Loucy (cell line): ENCODE results near the gene TIRAP.

ENCODE experiments used
- H2AFZ ChIP-seq: fragments of 200-600 bp; sonication (generic); 2 replicates; pipeline ENCODE4 v1.6.0; 2016; ENCODE audit warnings: antibody characterized with exemption, mild to moderate bottlenecking, low read length, moderate library complexity
- H3F3A ChIP-seq: fragments of 200-600 bp; 2 replicates; pipeline ENCODE4 v1.6.0; 2016; ENCODE audit warnings: antibody characterized with exemption, low read depth, mild to moderate bottlenecking
- H3K27me3 ChIP-seq: fragments of 200-600 bp; sonication (generic); 2 replicates; pipeline ENCODE4 v1.6.1; 2014; ENCODE audit warnings: low read length, mild to moderate bottlenecking; ENCODE audit not compliant: insufficient read depth, poor library complexity, severe bottlenecking
- H3K36me3 ChIP-seq: fragments of 200-600 bp; sonication (generic); 2 replicates; pipeline ENCODE4 v1.6.1; 2016; ENCODE audit warnings: low read length; ENCODE audit not compliant: insufficient read depth
- H3K4me1 ChIP-seq: fragments of 200-600 bp; sonication (generic); 2 replicates; pipeline ENCODE4 v1.5.1; 2014; ENCODE audit warnings: low read length, mild to moderate bottlenecking; ENCODE audit not compliant: insufficient read depth, poor library complexity, severe bottlenecking
- H3K4me2 ChIP-seq: fragments of 200-600 bp; sonication (generic); 2 replicates; pipeline ENCODE4 v1.6.0; 2014; ENCODE audit warnings: antibody characterized with exemption, low read length, low read depth, mild to moderate bottlenecking; ENCODE audit not compliant: poor library complexity, severe bottlenecking
- H3K4me3 ChIP-seq: fragments of 200-600 bp; sonication (generic); 2 replicates; pipeline ENCODE4 v1.5.1; 2014; ENCODE audit warnings: low read length, mild to moderate bottlenecking, mixed read lengths; ENCODE audit not compliant: poor library complexity, severe bottlenecking
- H3K79me2 ChIP-seq: fragments of 200-600 bp; sonication (generic); 2 replicates; pipeline ENCODE4 v1.6.1; 2014; ENCODE audit warnings: low read length; ENCODE audit not compliant: insufficient read depth
- H3K9ac ChIP-seq: fragments of 200-600 bp; sonication (generic); 2 replicates; pipeline ENCODE4 v1.6.0; 2014; ENCODE audit warnings: mild to moderate bottlenecking, low read depth, low read length, moderate library complexity; ENCODE audit not compliant: poor library complexity, severe bottlenecking
- H3K9me2 ChIP-seq: fragments of 200-600 bp; sonication (generic); replicated peaks from 2 replicates; pipeline ENCODE4 v1.6.1; 2016; ENCODE audit warnings: low read depth, low read length, mixed read lengths
- H3K9me3 ChIP-seq: fragments of 200-600 bp; sonication (generic); 2 replicates; pipeline ENCODE4 v1.6.1; 2014; ENCODE audit warnings: mild to moderate bottlenecking, antibody characterized with exemption, low read length, low read depth; ENCODE audit not compliant: insufficient read depth
- H4K20me1 ChIP-seq: fragments of 200-600 bp; sonication (generic); 2 replicates; pipeline ENCODE4 v1.6.0; 2014; ENCODE audit warnings: antibody characterized with exemption, low read length, mild to moderate bottlenecking; ENCODE audit not compliant: insufficient read depth, poor library complexity, severe bottlenecking
- EZH2phosphoT487 ChIP-seq: fragments of 200-600 bp; IDR thresholded peaks from 2 replicates; pipeline ENCODE4 v1.6.1; 2018; ENCODE audit warnings: antibody characterized with exemption, mild to moderate bottlenecking, moderate library complexity, borderline replicate concordance
- TF ChIP-seq, protein P1 (sequence below): fragments of 200-600 bp; sonication (generic); conservative IDR thresholded peaks from 2 replicates; pipeline ENCODE4 v1.5.1; 2014; ENCODE audit warnings: mild to moderate bottlenecking, antibody characterized with exemption, low read length

Gene TIRAP, protein sequence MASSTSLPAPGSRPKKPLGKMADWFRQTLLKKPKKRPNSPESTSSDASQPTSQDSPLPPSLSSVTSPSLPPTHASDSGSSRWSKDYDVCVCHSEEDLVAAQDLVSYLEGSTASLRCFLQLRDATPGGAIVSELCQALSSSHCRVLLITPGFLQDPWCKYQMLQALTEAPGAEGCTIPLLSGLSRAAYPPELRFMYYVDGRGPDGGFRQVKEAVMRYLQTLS

DNA sequence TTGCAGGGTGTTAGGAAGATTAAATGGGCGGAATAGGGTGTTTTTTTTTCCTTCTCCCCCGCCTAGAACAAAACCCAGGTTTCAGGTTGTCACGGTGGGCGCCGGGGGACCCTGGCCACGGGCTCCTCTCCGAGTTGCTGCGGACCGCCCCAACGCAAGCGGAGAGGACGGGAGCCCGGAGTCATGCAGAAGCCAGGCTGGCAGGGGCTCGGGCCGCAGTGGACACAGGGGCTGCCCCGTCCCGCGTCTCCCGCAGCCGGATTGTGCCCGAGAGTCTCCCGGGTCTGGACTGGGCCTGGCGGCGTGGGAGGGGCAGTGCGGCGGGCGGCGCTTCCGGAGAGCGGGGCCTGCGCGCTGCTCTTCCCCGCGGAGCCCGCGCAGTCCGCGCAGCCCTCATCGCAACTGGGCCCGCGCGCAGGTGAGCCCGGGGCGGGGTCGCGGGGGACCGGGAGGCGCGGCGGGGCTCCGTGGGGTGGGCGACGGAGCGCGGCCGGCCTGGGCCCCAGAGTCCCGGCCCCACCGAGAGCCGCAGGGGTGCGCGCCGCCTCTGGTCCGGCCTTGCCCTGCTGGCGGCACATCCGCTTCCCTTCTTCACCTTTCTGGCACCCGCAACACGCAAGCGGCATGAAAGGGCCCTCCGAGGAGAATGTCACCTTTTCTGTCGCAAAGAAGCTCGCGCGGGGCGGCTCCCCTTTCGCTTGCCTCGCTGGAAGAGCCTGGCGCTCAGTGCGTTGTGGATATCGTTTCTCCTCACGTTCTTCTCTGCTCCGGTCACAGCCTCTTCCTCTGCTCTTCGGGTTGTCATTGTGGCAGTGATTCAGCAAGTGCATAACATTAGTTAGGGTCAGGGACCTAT, at the start of gene TIRAP:
TIRAP (plus strand) TSS at position 358 of the 856 bp plus-strand sequence. CDS start 7,802 bp downstream, outside the sequence.
- Histone ChIP-seq H3K27me3 (no peaks in the 10 kb centered on the region), H2AFZ (peak within 1 kb of the TSS; percentile 93), H3K4me3 (peak within 1 kb of the TSS; percentile 84), H4K20me1 (no peaks in the 10 kb centered on the region), H3K9me2 (no peaks in the 10 kb centered on the region), H3K9ac (peak within 1 kb of the TSS; percentile 66), H3K9me3 (no peaks in the 10 kb centered on the region), H3K79me2 (peaks cover 10% of the 10 kb centered on the region; the same call in 1 of the 2 replicates), H3K36me3 (no peaks in the 10 kb centered on the region), H3F3A (no peaks in the 10 kb centered on the region), H3K4me2 (peak within 1 kb of the TSS; percentile 94), H3K4me1 (peaks cover 11% of the 10 kb centered on the region)
- no peak for TF ChIP-seq EZH2phosphoT487
- TF ChIP-seq, protein P1, sequence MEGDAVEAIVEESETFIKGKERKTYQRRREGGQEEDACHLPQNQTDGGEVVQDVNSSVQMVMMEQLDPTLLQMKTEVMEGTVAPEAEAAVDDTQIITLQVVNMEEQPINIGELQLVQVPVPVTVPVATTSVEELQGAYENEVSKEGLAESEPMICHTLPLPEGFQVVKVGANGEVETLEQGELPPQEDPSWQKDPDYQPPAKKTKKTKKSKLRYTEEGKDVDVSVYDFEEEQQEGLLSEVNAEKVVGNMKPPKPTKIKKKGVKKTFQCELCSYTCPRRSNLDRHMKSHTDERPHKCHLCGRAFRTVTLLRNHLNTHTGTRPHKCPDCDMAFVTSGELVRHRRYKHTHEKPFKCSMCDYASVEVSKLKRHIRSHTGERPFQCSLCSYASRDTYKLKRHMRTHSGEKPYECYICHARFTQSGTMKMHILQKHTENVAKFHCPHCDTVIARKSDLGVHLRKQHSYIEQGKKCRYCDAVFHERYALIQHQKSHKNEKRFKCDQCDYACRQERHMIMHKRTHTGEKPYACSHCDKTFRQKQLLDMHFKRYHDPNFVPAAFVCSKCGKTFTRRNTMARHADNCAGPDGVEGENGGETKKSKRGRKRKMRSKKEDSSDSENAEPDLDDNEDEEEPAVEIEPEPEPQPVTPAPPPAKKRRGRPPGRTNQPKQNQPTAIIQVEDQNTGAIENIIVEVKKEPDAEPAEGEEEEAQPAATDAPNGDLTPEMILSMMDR = no peak

DNA sequence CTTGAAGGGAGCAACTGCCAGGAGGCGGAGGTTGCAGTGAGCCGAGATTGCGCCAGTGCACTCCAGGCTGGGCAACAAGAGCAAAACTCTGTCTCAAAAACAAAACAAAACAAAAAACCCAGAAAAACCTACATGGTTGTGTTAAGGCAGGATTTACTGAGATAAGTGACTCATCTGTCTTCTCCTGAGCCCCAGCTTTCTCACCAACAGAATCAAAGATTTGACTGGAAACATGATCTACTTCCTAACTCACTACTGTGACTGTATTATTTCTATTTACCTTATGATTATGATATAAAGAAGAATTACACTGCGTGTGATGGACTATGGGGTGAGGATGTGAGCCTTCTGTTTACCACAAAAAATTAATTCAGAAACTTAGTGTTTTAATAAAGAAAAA, 49.5 kb upstream of the TIRAP start:
- Histone ChIP-seq H3K9me3 (no peaks in the 10 kb centered on the region), H3K4me3 (no peak overlapping the region), H3K9ac (no peak overlapping the region), H3K27me3 (no peaks in the 10 kb centered on the region), H3K79me2 (0 out of 2 replicates have a peak, but pooled peaks cover 3% of the 10 kb centered on the region), H3K9me2 (no peaks in the 10 kb centered on the region), H3K4me1 (peaks cover 13% of the 10 kb centered on the region), H3F3A (no peaks in the 10 kb centered on the region), H2AFZ (no peak overlapping the region), H3K36me3 (peaks cover 16% of the 10 kb centered on the region; the same call in 1 of the 2 replicates), H4K20me1 (no peaks in the 10 kb centered on the region), H3K4me2 (no peak overlapping the region)
- no peak for TF ChIP-seq EZH2phosphoT487
- TF ChIP-seq, protein P1 = no peak

DNA sequence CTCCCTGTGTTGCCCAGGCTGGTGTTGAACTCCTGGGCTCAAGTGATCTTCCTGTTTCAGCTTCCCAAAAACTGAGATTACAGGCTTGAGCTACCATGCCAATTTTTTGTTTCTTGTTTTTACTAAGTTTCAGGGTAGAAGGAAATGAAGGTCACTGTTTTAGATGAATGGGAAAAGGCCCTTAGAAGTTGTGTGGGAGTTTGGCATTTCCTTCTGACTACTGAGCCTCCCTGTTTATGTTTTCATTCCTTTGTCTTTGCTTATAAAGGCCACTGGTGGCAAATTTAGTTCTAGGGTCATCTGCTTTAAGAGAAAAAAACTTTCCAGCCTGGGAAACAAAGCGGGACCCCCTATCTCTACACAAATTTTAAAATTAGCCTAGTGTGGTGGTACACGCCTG, 36.3 kb upstream of the TIRAP start:
- TF ChIP-seq EZH2phosphoT487 = no peak
- TF ChIP-seq, protein P1 = no peak
- H4K20me1 ChIP-seq = no peaks in the 10 kb centered on the region
- no peak overlapping the region for H3K4me2 ChIP-seq
- no peaks in the 10 kb centered on the region for H3K27me3 ChIP-seq
- no peaks in the 10 kb centered on the region for H3K9me3 ChIP-seq
- no peaks in the 10 kb centered on the region for H3F3A ChIP-seq
- no peaks in the 10 kb centered on the region for H3K9me2 ChIP-seq
- no peak overlapping the region for H3K9ac ChIP-seq
- H3K4me3 ChIP-seq = no peak overlapping the region
- no peaks in the 10 kb centered on the region for H3K79me2 ChIP-seq
- H3K4me1 ChIP-seq = no peaks in the 10 kb centered on the region
- H3K36me3 ChIP-seq = peaks cover 40% of the 10 kb centered on the region; the same call in 1 of the 2 replicates
- H2AFZ ChIP-seq = no peak overlapping the region
